Keratinocyte (primary cell): ENCODE measurements around the gene ENPP3. TPM values are rescaled to one million over a fixed set of nuclear protein-coding genes. Genes with fewer than 3 reads are reported as not detected.

Experiments
- DNase-seq: peaks from one replicate; pipeline ENCODE4 v3.0.0-alpha.2; 2011; ENCODE audit warnings: low read depth, missing footprints, low spot score
- FAIRE-seq: peaks from 2 replicates; lab custom pipeline; 2011; peaks lifted over from hg19 to GRCh38; lab: Jason Lieb, UNC
- H2AFZ ChIP-seq: 2 replicates; pipeline ENCODE4 v1.6.0; 2012; ENCODE audit warnings: low read length, control low read depth, inconsistent platforms; ENCODE audit not compliant: control insufficient read depth
- H3K27ac ChIP-seq: 2 replicates; pipeline ENCODE4 v1.5.1; 2011; ENCODE audit warnings: low read length; ENCODE audit not compliant: control insufficient read depth, insufficient read depth
- H3K27me3 ChIP-seq: 3 replicates; pipeline ENCODE4 v1.6.0; 2011; ENCODE audit warnings: low read length; ENCODE audit not compliant: control insufficient read depth, insufficient read depth; ENCODE audit errors: extremely low read depth
- H3K36me3 ChIP-seq, 2 experiments: 2 replicates in 1 of 2; 3 replicates in 1 of 2; pipeline ENCODE4 v1.5.1; 2011; ENCODE audit warnings: low read length in 2 of 2, mild to moderate bottlenecking in 1 of 2; ENCODE audit not compliant: control insufficient read depth in 2 of 2, insufficient read depth in 2 of 2; ENCODE audit errors: extremely low read depth in 1 of 2
- H3K4me1 ChIP-seq: 3 replicates; pipeline ENCODE4 v1.5.1; 2011; ENCODE audit warnings: low read length; ENCODE audit not compliant: control insufficient read depth, insufficient read depth; ENCODE audit errors: extremely low read depth
- H3K4me2 ChIP-seq: 3 replicates; pipeline ENCODE4 v1.6.0; 2011; ENCODE audit warnings: low read depth, low read length; ENCODE audit not compliant: control insufficient read depth, insufficient read depth; ENCODE audit errors: extremely low read depth
- H3K4me3 ChIP-seq, 3 experiments: fragments of 200-600 bp in 1 of 3; sonication (generic) in 1 of 3; 2 replicates in 2 of 3; 3 replicates in 1 of 3; pipeline ENCODE4 v1.5.1; 2011 to 2016; ENCODE audit warnings: low read length in 3 of 3, mild to moderate bottlenecking in 3 of 3, control low read depth in 2 of 3, inconsistent platforms in 1 of 3, low read depth in 1 of 3, mixed read lengths in 1 of 3, mixed run types in 1 of 3, moderate library complexity in 1 of 3; ENCODE audit not compliant: control insufficient read depth in 2 of 3, insufficient read depth in 2 of 3; ENCODE audit errors: extremely low read depth in 1 of 3
- H3K79me2 ChIP-seq: 2 replicates; pipeline ENCODE4 v1.6.0; 2012; ENCODE audit warnings: low read length; ENCODE audit not compliant: control insufficient read depth, insufficient read depth
- H3K9ac ChIP-seq: 3 replicates; pipeline ENCODE4 v1.6.0; 2011; ENCODE audit warnings: low read length; ENCODE audit not compliant: control insufficient read depth, insufficient read depth; ENCODE audit errors: extremely low read depth
- H3K9me1 ChIP-seq: 3 replicates; pipeline ENCODE4 v1.6.0; 2011; ENCODE audit warnings: low read length; ENCODE audit not compliant: control insufficient read depth, insufficient read depth; ENCODE audit errors: extremely low read depth
- H3K9me3 ChIP-seq: 2 replicates; pipeline ENCODE4 v1.5.1; 2012; ENCODE audit warnings: low read depth, low read length; ENCODE audit not compliant: control insufficient read depth
- H4K20me1 ChIP-seq: 3 replicates; pipeline ENCODE4 v1.6.0; 2011; ENCODE audit warnings: low read length; ENCODE audit not compliant: control insufficient read depth, insufficient read depth; ENCODE audit errors: extremely low read depth
- CTCF ChIP-seq, 3 experiments: IDR thresholded peaks in 1 of 3; conservative IDR thresholded peaks in 1 of 3; optimal IDR thresholded peaks in 1 of 3; 2 replicates in 2 of 3; 3 replicates in 1 of 3; pipeline versions ENCODE3 to v1.5.1; 2011; ENCODE audit warnings: low read length in 3 of 3, mild to moderate bottlenecking in 3 of 3, moderate library complexity in 2 of 3, control low read depth in 1 of 3, inconsistent platforms in 1 of 3; ENCODE audit not compliant: insufficient read depth in 2 of 3; ENCODE audit errors: extremely low read depth in 1 of 3
- EZH2 ChIP-seq: IDR thresholded peaks from one replicate; pipeline ENCODE4 v1.6.1; 2012; ENCODE audit warnings: inconsistent platforms, mild to moderate bottlenecking, low read length, moderate library complexity
- dilution Hi-C: fragments of 300-500 bp; cut with MboI; formaldehyde crosslinking; loops from one replicate; pipeline ENCODE4 v1.7.0; 2020; ENCODE audit warnings: low sequenced_read_pairs; ENCODE audit not compliant: extremely low pct_ligation_motif_present
- polyA plus RNA-seq, 5 experiments: library from polyadenylated mRNA; depleted of rRNA in 3 of 5; stranded (reverse) in 3 of 5; stranded (forward) in 1 of 5; unstranded in 1 of 5; fragments of >200 nt; gene quantifications; 1 replicate in 1 of 5; 2 replicates in 3 of 5; 3 replicates in 1 of 5; pipeline versions ENCODE4 v1.2.1 to v1.2.3, GENCODE V29; 2011 to 2012; ENCODE audit warnings: missing spikeins in 2 of 5, low read depth in 1 of 5, low replicate concordance in 1 of 5

ENPP3 gene
- polyA plus RNA-seq, 1 donor (not counting 4 experiments of a cell fraction or from before 2014, with no cell fraction given): not detected

- FAIRE-seq: no peak
Measured at GRCh38 chr6:131641554-131641953, 4.5 kb downstream of the ENPP3 start.

GRCh38 chr6:131642565-131642964 is 5.5 kb downstream of the ENPP3 start:
- TF ChIP-seq EZH2 (no peak), CTCF (optimal IDR thresholded peaks at IDR 0.05 in 1 of 3, IDR thresholded peaks at IDR 0.05 in 1 of 3, conservative IDR thresholded peaks at IDR 0.05 in 1 of 3; ENCODE audit: extremely low read depth in 1 of 3, insufficient read depth in 2 of 3, low read length in 3 of 3) (no peak)
- no peaks in the 10 kb centered on the region for H3K79me2 ChIP-seq
- H3K9ac ChIP-seq: no peak overlapping the region
- no peak overlapping the region for H3K4me3 ChIP-seq
- DNase-seq: no peak
- H3K4me2 ChIP-seq: no peak overlapping the region
- H2AFZ ChIP-seq: no peak overlapping the region
- H4K20me1 ChIP-seq: no peaks in the 10 kb centered on the region
- no peaks in the 10 kb centered on the region for H3K27me3 ChIP-seq
- no peaks in the 10 kb centered on the region for H3K9me1 ChIP-seq
- H3K4me1 ChIP-seq: no peaks in the 10 kb centered on the region
- H3K9me3 ChIP-seq: no peaks in the 10 kb centered on the region
- no peak for FAIRE-seq
- dilution Hi-C loops: no loop called here
- H3K27ac ChIP-seq: no peak overlapping the region
- H3K36me3 ChIP-seq: no peaks in the 10 kb centered on the region

More at GRCh38 chr6:131641554-131641953, 4.5 kb downstream of the ENPP3 start:
- no peak for TF ChIP-seq EZH2
- no peak for TF ChIP-seq CTCF (optimal IDR thresholded peaks at IDR 0.05 in 1 of 3, IDR thresholded peaks at IDR 0.05 in 1 of 3, conservative IDR thresholded peaks at IDR 0.05 in 1 of 3; ENCODE audit: extremely low read depth in 1 of 3, insufficient read depth in 2 of 3, low read length in 3 of 3)
- Histone ChIP-seq H4K20me1 (no peaks in the 10 kb centered on the region), H3K9me3 (no peaks in the 10 kb centered on the region), H3K36me3 (no peaks in the 10 kb centered on the region), H3K27ac (no peak overlapping the region), H3K9me1 (no peaks in the 10 kb centered on the region), H3K4me3 (no peak overlapping the region), H3K9ac (no peak overlapping the region), H3K4me1 (no peaks in the 10 kb centered on the region), H3K79me2 (no peaks in the 10 kb centered on the region), H3K27me3 (no peaks in the 10 kb centered on the region), H3K4me2 (no peak overlapping the region), H2AFZ (no peak overlapping the region)
- DNase-seq: no peak
- dilution Hi-C loops: no loop called here
